ENCODE results near the gene RPS2.

The RPS2 gene

DNA sequence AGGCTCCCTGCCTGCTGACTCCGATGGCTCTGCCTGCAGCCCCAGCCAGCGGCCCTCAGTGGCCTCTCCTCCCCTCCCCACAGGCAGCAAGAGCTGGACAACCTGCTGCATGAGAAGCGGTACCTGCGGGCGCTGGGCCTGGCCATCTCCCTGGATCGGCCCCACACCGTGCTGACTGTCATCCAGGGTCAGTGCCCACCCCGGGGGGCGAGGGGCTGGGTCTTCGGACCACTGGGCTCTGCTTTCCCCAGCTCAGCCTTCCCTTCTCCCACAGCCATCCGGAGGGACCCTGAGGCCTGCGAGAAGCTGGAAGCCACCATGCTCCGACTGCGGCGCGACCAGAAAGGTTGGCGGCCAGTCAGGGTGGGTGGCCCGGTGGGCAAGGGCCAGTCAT lies 13.2 kb upstream of the RPS2 start:
- Histone ChIP-seq H3K27ac (no peak overlapping the region), H3K9me3 (no peaks in the 10 kb centered on the region), H3K36me3 (peaks cover 41% of the 10 kb centered on the region), H3K27me3 (peaks cover 52% of the 10 kb centered on the region), H3K4me3 (ENCODE audit: low read depth in 1 of 2, low read length in 1 of 2) (no peak overlapping the region), H3K4me1 (ENCODE audit: control insufficient read depth in 1 of 2, insufficient read depth in 1 of 2, low read depth in 1 of 2, low read length in 1 of 2) (peaks cover under 1 to 2% of the 10 kb centered on the region in 2 experiments)
- TF ChIP-seq CTCF (IDR thresholded peaks at IDR 0.05) = no peak

DNA sequence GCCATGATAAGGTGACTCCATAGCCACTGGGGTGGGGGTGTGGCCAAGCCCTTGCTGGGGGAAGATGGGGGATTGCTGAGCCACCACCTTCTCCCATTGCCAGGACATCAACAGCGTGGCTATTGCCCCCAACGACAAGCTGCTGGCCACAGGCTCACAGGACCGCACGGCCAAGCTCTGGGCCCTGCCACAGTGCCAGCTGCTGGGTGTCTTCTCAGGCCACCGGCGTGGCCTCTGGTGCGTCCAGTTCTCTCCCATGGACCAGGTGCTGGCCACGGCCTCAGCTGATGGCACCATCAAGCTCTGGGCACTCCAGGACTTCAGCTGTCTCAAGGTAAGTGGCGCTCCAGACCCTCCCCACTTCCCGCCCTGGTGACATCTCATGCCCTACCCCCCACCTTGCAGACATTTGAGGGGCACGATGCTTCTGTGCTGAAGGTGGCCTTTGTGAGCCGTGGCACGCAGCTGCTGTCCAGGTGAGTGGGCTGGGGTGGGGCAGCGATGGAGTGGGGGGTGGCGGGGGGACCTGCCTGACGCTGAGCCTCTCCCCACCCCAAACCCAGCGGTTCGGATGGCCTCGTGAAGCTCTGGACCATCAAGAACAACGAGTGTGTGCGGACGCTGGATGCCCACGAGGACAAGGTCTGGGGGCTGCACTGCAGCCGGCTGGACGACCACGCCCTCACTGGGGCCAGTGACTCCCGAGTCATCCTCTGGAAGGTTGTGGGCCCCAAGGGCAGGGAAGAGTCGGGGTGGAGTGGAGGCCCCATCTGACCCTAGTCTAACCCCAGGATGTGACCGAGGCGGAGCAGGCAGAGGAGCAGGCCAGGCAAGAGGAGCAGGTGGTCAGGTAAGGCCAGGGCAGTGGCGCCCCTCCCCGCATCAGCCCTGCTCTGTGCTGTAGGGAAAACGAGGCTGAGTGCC lies 12.6 kb upstream of the RPS2 start:
- Histone ChIP-seq H3K36me3 (peaks cover 41% of the 10 kb centered on the region), H3K9me3 (no peaks in the 10 kb centered on the region), H3K27ac (no peak overlapping the region), H3K27me3 (peaks cover 46% of the 10 kb centered on the region), H3K4me3 (ENCODE audit: low read depth in 1 of 2, low read length in 1 of 2) (no peak overlapping the region), H3K4me1 (ENCODE audit: control insufficient read depth in 1 of 2, insufficient read depth in 1 of 2, low read depth in 1 of 2, low read length in 1 of 2) (peaks cover 8% of the 10 kb centered on the region in 2 experiments)
- TF ChIP-seq CTCF (IDR thresholded peaks at IDR 0.05) = no peak

DNA sequence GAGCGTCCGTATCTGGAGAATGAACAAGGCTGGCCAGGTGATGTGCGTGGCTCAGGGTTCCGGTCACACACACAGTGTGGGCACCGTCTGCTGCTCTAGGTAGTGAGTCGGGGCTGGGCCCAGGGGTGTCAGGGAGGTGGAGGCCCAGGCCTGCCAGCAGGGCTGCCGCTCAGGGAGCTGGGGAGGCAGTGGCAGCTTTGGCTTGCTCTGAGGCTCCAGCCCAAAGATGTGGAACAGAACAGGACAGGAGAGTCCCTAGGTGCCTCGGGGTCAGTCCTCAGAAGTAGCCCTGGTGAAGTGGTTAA lies 11.5 kb upstream of the RPS2 start:
- Histone ChIP-seq H3K9me3 (no peaks in the 10 kb centered on the region), H3K27ac (no peak overlapping the region), H3K27me3 (peaks cover 35% of the 10 kb centered on the region), H3K36me3 (peaks cover 41% of the 10 kb centered on the region), H3K4me1 (ENCODE audit: control insufficient read depth in 1 of 2, insufficient read depth in 1 of 2, low read depth in 1 of 2, low read length in 1 of 2) (peaks cover 14 to 15% of the 10 kb centered on the region in 2 experiments), H3K4me3 (ENCODE audit: low read depth in 1 of 2, low read length in 1 of 2) (no peak overlapping the region)
- no peak for TF ChIP-seq CTCF (IDR thresholded peaks at IDR 0.05)

DNA sequence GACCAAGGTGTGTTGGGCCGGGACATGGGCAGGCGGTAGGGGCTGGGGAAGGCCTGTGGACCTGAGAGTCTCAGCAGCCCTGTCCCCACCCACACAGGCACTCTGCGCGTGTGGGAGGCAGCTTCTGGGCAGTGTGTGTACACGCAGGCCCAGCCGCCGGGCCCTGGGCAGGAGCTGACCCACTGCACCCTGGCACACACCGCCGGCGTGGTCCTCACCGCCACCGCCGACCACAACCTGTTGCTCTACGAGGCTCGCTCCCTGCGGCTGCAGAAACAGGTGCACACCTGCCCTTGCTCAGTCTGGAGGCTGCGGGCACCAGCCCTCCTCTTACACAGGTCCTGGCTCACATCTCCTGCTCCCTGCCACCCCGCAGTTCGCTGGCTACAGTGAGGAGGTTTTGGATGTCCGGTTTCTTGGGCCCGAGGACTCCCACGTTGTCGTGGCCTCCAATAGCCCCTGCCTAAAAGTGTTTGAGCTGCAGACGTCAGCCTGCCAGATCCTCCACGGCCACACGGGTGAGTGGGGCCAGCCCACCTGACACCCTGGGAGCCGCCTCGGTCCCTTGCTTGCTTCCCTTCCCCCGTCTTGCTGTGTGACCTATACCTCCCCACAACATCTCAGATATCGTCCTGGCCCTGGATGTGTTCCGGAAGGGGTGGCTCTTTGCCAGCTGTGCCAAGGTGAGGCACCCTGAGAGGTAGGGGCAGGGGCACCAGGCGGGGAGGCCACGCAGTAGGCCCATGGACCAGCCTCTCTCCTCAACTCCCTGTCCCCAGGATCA lies 11.0 kb upstream of the RPS2 start:
- H3K27ac ChIP-seq = no peak overlapping the region
- H3K4me1 ChIP-seq (ENCODE audit: control insufficient read depth in 1 of 2, insufficient read depth in 1 of 2, low read depth in 1 of 2, low read length in 1 of 2) = peaks cover 19 to 21% of the 10 kb centered on the region in 2 experiments
- peaks cover 30% of the 10 kb centered on the region for H3K27me3 ChIP-seq
- no peak overlapping the region for H3K4me3 ChIP-seq (ENCODE audit: low read depth in 1 of 2, low read length in 1 of 2)
- H3K36me3 ChIP-seq = peaks cover 41% of the 10 kb centered on the region
- no peaks in the 10 kb centered on the region for H3K9me3 ChIP-seq
- TF ChIP-seq CTCF (IDR thresholded peaks at IDR 0.05) = no peak

- Histone ChIP-seq H3K4me1 (ENCODE audit: control insufficient read depth in 1 of 2, insufficient read depth in 1 of 2, low read depth in 1 of 2, low read length in 1 of 2) (peaks cover 19 to 22% of the 10 kb centered on the region in 2 experiments), H3K4me3 (ENCODE audit: low read depth in 1 of 2, low read length in 1 of 2) (no peak overlapping the region), H3K36me3 (peaks cover 41% of the 10 kb centered on the region), H3K9me3 (no peaks in the 10 kb centered on the region), H3K27ac (no peak overlapping the region), H3K27me3 (peaks cover 18% of the 10 kb centered on the region)
- no peak for TF ChIP-seq CTCF (IDR thresholded peaks at IDR 0.05)
Measured at GRCh38 chr16:1974157-1975070, 9.8 kb upstream of the RPS2 start.

All from neutrophil (primary cell).